ENCODE results near the gene SERPINE2. TPM values are rescaled to one million over a fixed set of nuclear protein-coding genes. Genes with fewer than 3 reads are reported as not detected.

SERPINE2 gene
- total RNA-seq, 1 experiment from 2014 or later = 380 TPM

GRCh38 chr2:224038830-224039079 lies 331 bp downstream of the SERPINE2 start:
- Histone ChIP-seq H3K4me1 (ENCODE audit: insufficient read depth, low read length, poor library complexity, severe bottlenecking) (peaks cover 45% of the 10 kb centered on the region), H3K27me3 (replicated peaks; ENCODE audit: insufficient read depth, low read depth, low read length, poor library complexity) (no peaks in the 10 kb centered on the region), H3K4me3 (ENCODE audit: low read depth, low read length, poor library complexity, severe bottlenecking) (peak overlapping the region; percentile 87), H3K9me3 (ENCODE audit: low read depth, low read length, poor library complexity, severe bottlenecking) (no peaks in the 10 kb centered on the region), H3K27ac (ENCODE audit: low read depth, low read length, poor library complexity, severe bottlenecking) (peak overlapping the region; percentile 68), H3K36me3 (ENCODE audit: insufficient read depth, low read length, poor library complexity, severe bottlenecking) (no peaks in the 10 kb centered on the region)
- ChIA-PET CTCF (interaction anchor here (0.6 to 1.5 kb wide), 2 partner anchors 45 to 47 kb away, joined by 4 to 6 read pairs; no protein-coding TSS in a partner anchor), POLR2A (ENCODE audit: low non-redundant PET) (interaction anchor here (0.7 kb wide), 1 partner anchor 86 kb away, joined by 3 read pairs; no protein-coding TSS in a partner anchor)
- no peak for DNase-seq (ENCODE audit: low spot score)
- TF ChIP-seq, protein P1, sequence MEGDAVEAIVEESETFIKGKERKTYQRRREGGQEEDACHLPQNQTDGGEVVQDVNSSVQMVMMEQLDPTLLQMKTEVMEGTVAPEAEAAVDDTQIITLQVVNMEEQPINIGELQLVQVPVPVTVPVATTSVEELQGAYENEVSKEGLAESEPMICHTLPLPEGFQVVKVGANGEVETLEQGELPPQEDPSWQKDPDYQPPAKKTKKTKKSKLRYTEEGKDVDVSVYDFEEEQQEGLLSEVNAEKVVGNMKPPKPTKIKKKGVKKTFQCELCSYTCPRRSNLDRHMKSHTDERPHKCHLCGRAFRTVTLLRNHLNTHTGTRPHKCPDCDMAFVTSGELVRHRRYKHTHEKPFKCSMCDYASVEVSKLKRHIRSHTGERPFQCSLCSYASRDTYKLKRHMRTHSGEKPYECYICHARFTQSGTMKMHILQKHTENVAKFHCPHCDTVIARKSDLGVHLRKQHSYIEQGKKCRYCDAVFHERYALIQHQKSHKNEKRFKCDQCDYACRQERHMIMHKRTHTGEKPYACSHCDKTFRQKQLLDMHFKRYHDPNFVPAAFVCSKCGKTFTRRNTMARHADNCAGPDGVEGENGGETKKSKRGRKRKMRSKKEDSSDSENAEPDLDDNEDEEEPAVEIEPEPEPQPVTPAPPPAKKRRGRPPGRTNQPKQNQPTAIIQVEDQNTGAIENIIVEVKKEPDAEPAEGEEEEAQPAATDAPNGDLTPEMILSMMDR (conservative IDR thresholded peaks at IDR 0.05; ENCODE audit: low read depth, low read length) = no peak
- no peak for TF ChIP-seq EZH2 (IDR thresholded peaks at IDR 0.05; ENCODE audit: borderline replicate concordance, low read depth, low read length, poor library complexity, severe bottlenecking)
- intact Hi-C loops (cut with micrococcal nuclease; ENCODE audit: unreplicated experiment) = loop anchor here (2.0 kb wide), 1 partner anchor 244 kb away; no protein-coding TSS in a partner anchor
- BruUV-seq (replicated peaks) = no TSS peak

GRCh38 chr2:224038049-224038829 lies 847 bp downstream of the SERPINE2 start:
- peak; percentile 57 for DNase-seq (ENCODE audit: low spot score)
- peak overlapping the region; percentile 68 for H3K27ac ChIP-seq (ENCODE audit: low read depth, low read length, poor library complexity, severe bottlenecking)
- TSS peak; percentile 64 for BruUV-seq (replicated peaks)
- no peak for TF ChIP-seq EZH2 (IDR thresholded peaks at IDR 0.05; ENCODE audit: borderline replicate concordance, low read depth, low read length, poor library complexity, severe bottlenecking)
- TF ChIP-seq, protein P1 (conservative IDR thresholded peaks at IDR 0.05; ENCODE audit: low read depth, low read length) = no peak
- ChIA-PET CTCF (interaction anchor here (0.6 to 1.5 kb wide), 2 partner anchors 45 to 46 kb away, joined by 4 to 6 read pairs; no protein-coding TSS in a partner anchor), POLR2A (ENCODE audit: low non-redundant PET) (no interaction called here)
- no peaks in the 10 kb centered on the region for H3K36me3 ChIP-seq (ENCODE audit: insufficient read depth, low read length, poor library complexity, severe bottlenecking)
- peak overlapping the region; percentile 87 for H3K4me3 ChIP-seq (ENCODE audit: low read depth, low read length, poor library complexity, severe bottlenecking)
- peaks cover 45% of the 10 kb centered on the region for H3K4me1 ChIP-seq (ENCODE audit: insufficient read depth, low read length, poor library complexity, severe bottlenecking)
- H3K27me3 ChIP-seq (replicated peaks; ENCODE audit: insufficient read depth, low read depth, low read length, poor library complexity) = no peaks in the 10 kb centered on the region
- intact Hi-C loops (cut with micrococcal nuclease; ENCODE audit: unreplicated experiment) = loop anchor here (2.0 kb wide), 1 partner anchor 245 kb away; no protein-coding TSS in a partner anchor
- H3K9me3 ChIP-seq (ENCODE audit: low read depth, low read length, poor library complexity, severe bottlenecking) = no peaks in the 10 kb centered on the region

DNA sequence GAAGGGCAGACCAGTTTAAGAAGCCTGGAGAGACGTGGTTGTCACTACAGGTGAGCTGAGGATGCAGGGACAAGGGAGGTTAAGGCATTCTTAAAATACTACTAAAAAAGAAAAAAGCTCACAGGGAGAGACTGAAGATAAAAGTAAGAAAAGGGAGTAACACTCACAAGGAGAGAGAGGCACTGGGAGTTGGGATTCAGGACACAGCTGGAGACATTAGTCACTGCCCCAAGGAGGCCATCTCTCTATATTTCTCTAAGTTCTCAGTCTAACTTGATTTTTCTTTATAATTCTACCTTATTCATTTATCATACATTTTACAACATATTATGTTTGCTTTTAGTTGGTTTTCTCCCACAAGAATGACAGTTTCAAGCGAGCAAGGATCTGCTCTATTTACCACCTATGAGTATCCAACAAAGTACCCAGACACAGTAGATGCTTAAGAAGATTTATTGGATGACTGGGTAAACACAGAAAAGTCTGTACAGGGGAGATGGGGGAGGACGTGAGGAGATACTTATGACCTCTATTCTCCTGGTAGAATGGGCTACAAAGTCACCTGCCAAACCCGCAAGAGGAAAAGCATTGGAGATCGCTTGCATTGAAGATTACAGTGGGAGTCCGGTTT lies 2.2 kb downstream of the SERPINE2 start:
- TF ChIP-seq EZH2 (IDR thresholded peaks at IDR 0.05; ENCODE audit: borderline replicate concordance, low read depth, low read length, poor library complexity, severe bottlenecking) = no peak
- TF ChIP-seq, protein P1 (conservative IDR thresholded peaks at IDR 0.05; ENCODE audit: low read depth, low read length) = no peak
- ChIA-PET CTCF (interaction anchor here (0.5 to 1.6 kb wide), 4 partner anchors 15 to 613 kb away, joined by 3 to 5 read pairs (median 4); no protein-coding TSS in a partner anchor), POLR2A (ENCODE audit: low non-redundant PET) (interaction anchor here (0.5 to 0.6 kb wide), 2 partner anchors 199 to 318 kb away, joined by 3 read pairs; no protein-coding TSS in a partner anchor)
- Histone ChIP-seq H3K4me1 (ENCODE audit: insufficient read depth, low read length, poor library complexity, severe bottlenecking) (peaks cover 42% of the 10 kb centered on the region), H3K9me3 (ENCODE audit: low read depth, low read length, poor library complexity, severe bottlenecking) (no peaks in the 10 kb centered on the region), H3K27me3 (replicated peaks; ENCODE audit: insufficient read depth, low read depth, low read length, poor library complexity) (no peaks in the 10 kb centered on the region), H3K36me3 (ENCODE audit: insufficient read depth, low read length, poor library complexity, severe bottlenecking) (no peaks in the 10 kb centered on the region), H3K27ac (ENCODE audit: low read depth, low read length, poor library complexity, severe bottlenecking) (no peak overlapping the region), H3K4me3 (ENCODE audit: low read depth, low read length, poor library complexity, severe bottlenecking) (peak overlapping the region; percentile 87)
- no TSS peak for BruUV-seq (replicated peaks)
- intact Hi-C loops (cut with micrococcal nuclease; ENCODE audit: unreplicated experiment) = no loop called here
- no peak for DNase-seq (ENCODE audit: low spot score)

Data from A673 (cell line).